Epidermal melanocyte (primary cell): Measurements from ENCODE around the gene KLF9.

ENCODE experiments used
- DNase-seq: peaks from one replicate; pipeline ENCODE4 v3.0.0; 2011; ENCODE audit warnings: low spot score; ENCODE audit not compliant: insufficient read length

The KLF9 gene

DNA sequence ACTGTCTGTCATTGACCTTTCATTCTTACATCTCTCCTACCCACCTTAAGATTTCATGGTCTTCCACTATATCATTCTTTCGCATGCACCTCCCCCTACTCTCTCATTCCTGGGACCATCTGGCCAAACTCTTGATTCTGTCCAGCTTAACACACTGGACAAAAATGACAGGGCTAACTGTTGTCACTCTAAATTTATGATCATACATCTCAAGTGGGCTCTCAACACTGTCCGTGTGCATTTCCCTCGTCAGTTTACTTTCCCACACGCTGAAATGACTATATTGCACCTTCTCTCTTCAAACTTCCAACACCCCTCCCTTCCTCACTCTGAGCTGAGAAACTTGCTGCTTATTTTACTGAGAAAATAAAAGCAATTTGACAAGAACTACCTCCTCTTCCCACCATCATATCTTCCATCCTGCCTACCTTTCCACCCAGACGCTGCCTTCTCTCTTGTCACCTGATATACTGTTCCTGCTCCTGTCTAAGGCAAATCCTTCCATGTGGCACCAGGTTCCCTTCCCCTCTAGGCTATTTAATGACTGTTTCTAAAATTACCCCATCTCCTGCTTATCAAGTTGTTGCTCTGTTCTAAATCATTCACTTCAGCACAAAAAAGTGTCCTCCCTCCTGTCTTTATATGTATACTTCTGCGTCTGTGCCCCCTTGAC lies 8.1 kb upstream of the KLF9 start:
- DNase-seq, result no peak

DNA sequence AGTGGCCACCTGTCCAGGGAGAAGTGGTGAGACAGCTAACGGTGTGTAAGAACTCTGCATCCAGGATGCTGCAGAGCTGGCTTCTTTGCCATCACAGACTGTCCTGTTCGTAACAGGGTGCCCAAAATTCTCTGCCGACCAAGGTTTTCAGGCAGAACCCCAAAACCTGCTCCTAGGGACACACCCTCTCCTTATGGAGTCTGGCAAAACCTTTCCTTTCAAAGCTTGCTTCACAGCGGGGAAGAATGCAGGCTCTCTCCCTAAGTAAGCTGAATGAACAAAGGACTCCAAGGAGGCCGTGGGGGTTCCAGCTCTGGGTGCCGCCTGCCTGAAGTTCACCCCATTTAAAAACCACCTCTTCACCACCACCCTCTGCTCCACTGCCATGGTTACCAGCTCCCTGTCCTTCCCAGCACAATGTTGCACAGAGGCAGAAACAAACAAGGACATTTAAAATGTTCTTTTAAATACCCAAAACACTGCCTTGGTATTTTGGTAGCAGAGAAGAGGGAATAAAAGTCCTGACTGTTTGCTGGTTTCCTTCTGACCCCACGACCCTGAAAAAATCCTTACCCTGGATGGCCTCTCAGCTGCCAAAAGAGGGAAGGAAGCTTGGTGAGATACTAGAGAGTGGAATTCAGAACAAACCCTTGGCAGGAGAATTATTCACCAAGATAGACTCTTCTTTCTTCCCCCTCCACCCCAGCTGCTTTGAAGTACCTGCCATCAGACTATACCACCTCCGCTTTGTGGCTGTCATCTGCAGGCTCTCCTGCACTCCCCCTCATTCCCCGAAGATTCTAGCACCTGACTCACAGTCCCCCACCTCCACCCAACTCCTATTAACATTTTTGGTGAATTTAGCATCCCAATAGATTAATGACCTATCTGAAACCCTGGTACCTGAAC lies 7.1 kb upstream of the KLF9 start:
- no peak for DNase-seq

DNA sequence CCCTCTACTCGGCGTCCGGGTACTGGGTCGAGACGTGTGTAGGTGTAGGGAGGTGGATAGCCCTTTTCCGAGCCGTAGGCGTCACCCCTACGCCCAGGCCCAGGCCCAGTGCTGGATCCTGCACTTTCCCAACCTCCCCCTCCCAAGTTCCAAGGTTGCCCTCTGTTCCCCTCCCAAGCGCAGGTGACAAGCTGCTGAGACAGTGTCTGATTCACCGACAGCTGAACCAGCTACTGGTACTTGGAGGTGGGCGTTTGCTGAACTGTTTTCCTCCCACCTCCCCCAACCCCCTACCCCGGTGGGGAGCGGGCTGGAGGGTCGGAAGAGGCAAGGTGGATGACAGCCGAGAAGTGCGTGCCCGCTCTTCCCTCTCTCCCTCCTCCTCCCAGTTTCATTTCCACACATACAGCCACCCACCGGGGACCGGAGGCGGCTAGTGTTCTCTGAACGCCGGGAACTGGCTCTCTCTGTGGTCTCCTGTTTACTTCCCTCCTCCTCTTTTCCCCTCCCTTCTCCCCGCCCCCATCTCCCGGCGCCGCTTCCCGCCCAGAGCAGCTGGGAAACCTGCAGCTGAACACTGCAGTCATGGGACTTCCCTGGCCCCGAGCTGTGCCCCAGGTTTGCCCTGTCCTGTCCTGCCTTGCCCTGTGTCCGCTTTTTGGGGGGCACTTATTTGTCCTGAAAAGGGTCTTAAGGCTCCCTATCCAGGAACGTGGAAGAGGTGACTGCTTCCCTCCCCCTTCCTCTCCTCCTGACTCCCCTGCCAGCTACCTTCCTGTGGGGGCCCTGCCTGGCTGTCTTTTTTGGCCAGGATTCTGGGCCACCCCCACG lies 6.2 kb upstream of the KLF9 start:
- DNase-seq, result peak; percentile 52

DNA sequence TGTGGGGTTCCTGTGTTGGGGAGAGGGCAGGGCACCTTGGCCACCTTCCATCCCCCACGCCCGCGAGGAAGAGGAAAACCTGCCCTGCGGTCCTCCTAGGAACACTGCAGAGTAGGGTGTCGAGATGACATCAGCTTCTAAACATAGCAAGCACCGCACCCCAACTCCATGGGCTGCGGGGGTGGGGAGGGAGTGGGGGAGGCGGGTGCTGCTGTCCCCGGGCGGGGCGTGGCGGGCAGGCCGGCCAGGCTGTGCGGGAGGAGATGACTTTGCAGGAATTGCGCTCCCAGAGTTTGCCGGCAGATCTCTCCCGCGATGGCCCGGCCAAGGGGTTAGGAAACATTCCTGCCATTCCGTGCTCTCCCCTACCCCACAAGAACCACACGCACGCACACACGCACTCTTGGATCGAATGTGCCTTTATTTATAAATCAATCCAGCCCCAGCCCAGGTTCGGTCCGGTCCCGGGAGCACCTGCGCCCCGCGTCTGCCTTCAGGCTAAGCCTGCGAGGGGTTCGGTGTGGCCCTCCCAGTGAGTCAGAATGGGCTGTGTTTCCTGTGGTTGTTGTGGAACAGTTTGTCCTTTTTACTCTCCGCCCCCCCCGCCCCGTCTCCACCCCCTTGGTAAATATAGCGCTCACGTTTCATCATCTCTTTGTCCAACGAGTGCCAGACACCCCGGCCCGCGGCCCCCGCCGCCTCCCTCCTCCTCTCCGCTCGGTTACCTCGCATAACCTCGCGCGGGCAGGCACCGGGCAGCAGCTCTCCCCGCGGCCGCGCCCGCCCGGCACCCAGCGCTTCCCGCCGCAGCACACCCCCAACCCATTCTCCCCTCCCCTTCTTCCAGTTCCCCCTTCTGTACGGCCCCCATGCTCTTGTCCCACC lies 5.3 kb upstream of the KLF9 start:
- DNase-seq, result peak; percentile 76

GRCh38 chr9:70418822-70419555 lies 4.5 kb upstream of the KLF9 start:
- peak; percentile 81 for DNase-seq

- DNase-seq, result no peak
Observed at GRCh38 chr9:70415476-70415875, 1.0 kb upstream of the KLF9 start.

DNA sequence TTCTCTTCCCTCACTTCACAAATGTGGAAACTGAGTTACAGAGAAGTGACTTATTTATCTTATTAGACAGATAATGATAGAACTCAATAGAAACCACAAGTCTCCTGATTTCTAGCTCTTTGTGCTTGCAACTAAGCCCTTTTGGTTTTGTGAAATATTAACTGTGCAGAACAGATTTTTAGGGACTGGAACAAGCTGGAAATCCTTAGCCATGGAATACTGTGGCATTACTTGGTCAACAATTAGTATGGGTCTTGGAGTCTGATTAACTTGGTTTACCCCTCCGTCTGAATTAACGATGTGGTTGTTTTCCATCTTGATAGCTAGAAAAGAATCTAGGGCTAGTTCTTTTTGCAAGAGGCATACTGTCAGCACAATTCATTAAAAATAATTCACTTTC lies 584 bp upstream of the KLF9 start:
- no peak for DNase-seq

DNA sequence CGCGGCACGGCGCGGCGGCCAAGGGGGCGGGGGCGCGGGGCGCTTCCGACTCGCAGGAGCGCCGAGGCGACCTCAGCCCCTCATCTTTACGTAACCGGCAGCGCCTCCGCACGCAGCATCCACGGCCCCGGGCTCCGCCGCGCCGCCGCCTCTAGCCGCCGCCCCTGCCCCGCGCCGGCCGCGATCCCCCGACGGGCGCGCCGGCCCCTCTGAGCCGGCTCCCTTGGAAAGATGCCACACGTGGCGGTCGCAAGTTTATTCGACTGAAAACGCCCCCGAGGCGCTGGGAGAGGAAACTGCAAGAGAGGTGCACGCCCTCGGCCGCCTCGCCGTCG lies 1.0 kb downstream of the KLF9 start:
- DNase-seq, result no peak

GRCh38 chr9:70412832-70413463 lies 1.5 kb downstream of the KLF9 start:
- DNase-seq, result peak; percentile 67

DNA sequence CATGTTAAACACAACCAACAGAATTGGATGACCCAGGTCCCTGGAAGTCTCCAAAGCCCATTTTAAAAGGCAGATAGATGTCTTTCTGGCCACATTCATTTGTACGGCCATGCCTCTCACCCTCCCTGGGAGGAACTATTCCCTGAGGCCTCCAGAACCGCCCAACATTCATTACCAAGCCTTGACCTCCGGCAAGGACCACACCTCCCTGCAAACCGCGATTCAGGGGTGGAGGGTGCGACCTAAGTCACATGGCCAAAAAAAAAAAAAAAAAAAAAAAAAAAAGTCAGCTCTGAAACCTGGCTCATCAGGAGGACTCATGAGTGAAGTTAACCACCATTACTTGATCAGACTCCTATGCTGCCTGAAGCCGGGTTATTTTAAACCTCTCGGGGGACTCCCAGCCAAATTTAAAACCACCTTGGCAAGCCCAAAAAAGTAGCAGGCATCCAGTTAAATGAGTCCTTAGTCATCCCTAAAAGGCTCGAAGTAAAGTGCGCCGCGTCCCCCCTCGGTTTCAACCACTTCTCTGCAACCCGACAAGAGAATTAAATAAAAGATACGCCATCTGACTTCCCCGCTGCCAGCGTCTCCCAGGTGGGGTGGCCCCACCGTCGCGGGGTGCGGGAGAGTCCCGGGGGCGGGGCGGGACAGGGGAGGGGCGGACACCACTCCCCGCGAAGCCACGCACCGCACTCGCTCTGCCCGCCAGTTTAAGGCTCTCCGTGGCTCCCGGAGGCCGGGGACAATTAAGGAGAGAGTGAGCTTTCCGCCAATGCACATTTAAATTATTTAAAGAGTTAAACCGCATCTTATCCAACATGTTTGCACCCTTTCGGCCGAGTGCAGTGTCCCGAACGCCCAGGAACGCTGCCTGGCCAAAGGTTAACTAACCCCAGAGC lies 2.3 kb downstream of the KLF9 start:
- peak; percentile 59 for DNase-seq

DNA sequence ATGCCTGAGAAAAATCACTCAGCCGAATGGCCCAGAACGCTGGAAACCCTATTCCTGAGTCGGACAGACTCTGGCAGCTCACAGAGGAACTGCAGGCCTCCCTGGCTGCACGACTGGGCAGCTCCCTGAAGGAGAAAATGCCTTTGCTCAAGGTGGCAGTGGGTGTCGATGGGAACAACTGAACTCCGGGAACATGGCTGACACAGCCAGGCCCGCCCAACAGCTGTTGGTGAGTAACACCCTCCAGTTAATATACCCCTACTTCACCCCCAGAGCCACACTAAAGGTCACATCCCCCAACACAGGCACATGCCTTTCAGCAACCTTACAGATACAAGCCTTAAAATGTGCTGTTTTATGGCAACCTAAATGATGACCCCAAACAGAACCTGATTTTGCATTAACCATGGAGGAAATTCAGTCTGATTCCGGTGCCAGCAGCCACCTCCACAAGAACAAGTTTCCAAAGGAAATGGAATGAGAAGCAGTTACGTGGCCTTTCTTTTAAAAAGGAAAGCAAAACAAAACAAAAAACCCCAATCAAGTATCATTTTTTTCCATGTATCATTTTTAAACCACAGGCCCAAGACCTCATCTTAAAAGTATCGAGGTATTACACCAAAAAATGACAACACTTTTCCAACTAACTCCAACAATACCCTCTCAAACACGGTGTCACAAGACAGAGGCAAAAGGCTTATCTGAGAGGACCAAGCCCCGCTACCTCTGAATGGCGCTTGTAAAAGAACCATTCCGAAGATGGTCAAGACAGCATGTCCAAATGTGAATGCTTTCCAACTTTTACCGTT lies 3.1 kb downstream of the KLF9 start:
- DNase-seq, result no peak

DNA sequence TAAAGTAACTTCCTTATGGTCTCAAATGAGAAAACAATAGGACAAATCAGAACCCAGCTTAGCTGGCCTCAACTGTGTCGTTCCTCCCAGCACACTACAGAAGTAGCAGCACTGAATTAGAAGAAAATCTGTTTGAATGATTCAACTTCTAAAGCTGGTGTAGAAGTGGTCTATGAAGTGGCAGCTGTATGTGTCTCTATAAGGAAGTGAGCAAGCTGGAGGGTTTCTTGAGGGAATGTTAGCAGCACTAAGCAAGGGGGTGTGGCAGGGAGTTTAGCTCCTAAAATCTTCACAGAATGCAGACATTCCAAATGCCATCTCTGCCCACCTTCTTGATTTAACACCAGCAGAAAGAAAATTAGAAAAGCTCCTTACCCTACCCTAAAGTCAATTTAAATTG lies 4.1 kb downstream of the KLF9 start:
- no peak for DNase-seq

DNA sequence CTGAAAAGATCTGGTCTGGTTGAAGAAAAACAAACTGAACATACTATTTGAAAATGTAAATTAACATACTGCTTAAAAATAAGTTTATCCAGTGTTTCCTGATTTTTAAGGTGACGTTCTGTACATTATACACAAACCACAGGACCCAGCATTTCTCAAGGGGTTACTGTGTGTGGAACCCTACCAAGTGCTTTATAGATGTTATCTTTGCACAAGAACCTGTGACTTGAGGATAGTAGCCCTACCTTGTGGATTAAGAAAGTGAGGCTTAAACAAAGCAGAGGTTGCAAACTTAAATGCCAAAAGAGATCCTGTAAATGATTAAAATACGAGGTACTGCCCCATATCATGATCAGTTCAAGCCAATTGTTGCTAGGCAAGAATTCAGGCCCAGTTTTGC lies 4.7 kb downstream of the KLF9 start:
- no peak for DNase-seq

DNA sequence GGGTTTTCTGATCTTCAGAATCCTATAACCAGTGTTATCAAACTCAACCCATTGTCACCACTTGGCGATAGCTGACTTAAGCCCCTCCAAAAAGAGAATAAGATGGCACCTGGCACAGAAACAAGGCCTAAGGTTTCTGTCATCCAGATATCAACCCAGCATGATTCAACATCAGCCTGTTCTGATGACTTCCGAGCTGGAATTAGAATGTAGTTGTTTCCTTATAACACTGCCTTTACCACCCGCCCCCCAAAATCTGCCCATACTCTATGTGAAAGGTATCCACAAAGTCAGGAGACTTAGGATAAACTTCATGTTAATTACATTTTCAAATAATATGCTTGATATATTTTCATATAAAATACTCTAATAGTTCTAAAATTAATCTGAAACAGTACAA lies 5.2 kb downstream of the KLF9 start:
- no peak for DNase-seq

GRCh38 chr9:70408393-70409040 lies 5.9 kb downstream of the KLF9 start:
- DNase-seq, result no peak

DNA sequence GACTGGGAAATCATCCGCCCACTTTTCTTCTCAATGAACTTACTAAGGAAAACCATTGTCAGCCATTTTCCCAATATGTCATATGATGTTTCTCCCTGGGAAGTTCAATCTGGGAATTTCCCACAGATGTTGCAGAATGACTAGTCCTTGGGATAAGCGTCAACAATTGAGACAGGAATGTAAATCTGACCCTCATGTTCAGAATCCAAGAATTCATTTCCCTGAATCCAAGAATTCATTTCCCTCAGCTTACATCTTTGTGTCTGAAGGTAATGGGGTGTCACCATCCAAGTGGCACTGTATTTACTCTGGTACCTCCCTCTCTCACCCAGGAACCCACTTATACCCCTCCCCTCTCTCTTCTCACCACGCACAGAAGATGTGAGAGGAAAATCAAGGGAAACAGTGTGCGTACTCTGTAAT lies 7.4 kb downstream of the KLF9 start:
- DNase-seq, result peak; percentile 57

DNA sequence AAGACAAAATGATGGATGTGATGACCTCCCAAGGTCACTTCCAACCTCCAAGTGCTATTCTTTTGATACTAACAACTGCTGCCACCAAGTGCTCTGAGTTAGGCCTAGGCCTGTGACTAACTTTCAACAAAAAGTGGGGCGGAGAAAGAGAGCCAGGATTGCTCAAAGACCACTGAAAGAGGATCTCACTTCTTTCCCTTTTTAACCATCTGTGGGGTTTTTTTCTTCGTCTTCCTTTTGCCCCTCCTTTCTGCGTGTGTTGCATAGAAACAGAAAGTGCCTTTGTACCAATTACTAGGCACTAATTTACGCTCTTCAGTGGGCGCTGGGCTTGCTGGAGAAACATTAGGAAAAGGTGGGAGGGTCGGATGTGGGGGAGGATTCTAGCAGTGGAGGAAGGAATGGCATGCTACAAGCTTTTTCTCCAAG lies 8.0 kb downstream of the KLF9 start:
- DNase-seq, result no peak
